ENCODE results near the gene ATXN1. TPM values are rescaled to one million over a fixed set of nuclear protein-coding genes. Genes with fewer than 3 reads are reported as not detected.

Gene ATXN1
- polyA plus RNA-seq, 4 donors = 4.6 to 16.5 (median 5.9) TPM

GRCh38 chr6:16649890-16650289 is 111.4 kb downstream of the ATXN1 start:
- no peaks in the 10 kb centered on the region for H3K9me3 ChIP-seq (ENCODE audit: control insufficient read depth in 2 of 2, insufficient read depth in 1 of 2, low read depth in 1 of 2, low read length in 1 of 2)
- no peaks in the 10 kb centered on the region for H3K4me1 ChIP-seq (ENCODE audit: control insufficient read depth in 3 of 3, insufficient read depth in 2 of 3, low read depth in 1 of 3, low read length in 2 of 3)
- WGBS, 3 donors = 85 to 95% (median 92%) methylated on average over 5 of the region's 5 CpGs
- no peak for DNase-seq
- FAIRE-seq = no peak
- H3K27me3 ChIP-seq (ENCODE audit: control insufficient read depth in 3 of 3, insufficient read depth in 3 of 3, low read length in 3 of 3) = no peaks in the 10 kb centered on the region
- H3K4me3 ChIP-seq (ENCODE audit: low read depth in 1 of 3, low read length in 3 of 3) = no peak overlapping the region
- no peak overlapping the region for H3K27ac ChIP-seq (ENCODE audit: low read depth in 1 of 3, low read length in 2 of 3)
- peaks cover 3 to 22% (median 5%) of the 10 kb centered on the region in 3 donors for H3K36me3 ChIP-seq (ENCODE audit: control insufficient read depth in 3 of 3, insufficient read depth in 2 of 3, low read depth in 1 of 3, low read length in 3 of 3)

- H3K9me3 ChIP-seq (ENCODE audit: control insufficient read depth in 2 of 2, insufficient read depth in 1 of 2, low read depth in 1 of 2, low read length in 1 of 2) = no peaks in the 10 kb centered on the region
- H3K4me1 ChIP-seq (ENCODE audit: control insufficient read depth in 3 of 3, insufficient read depth in 2 of 3, low read depth in 1 of 3, low read length in 2 of 3) = no peaks in the 10 kb centered on the region
- no peak overlapping the region for H3K4me3 ChIP-seq (ENCODE audit: low read depth in 1 of 3, low read length in 3 of 3)
- 75 to 93% (median 92%) methylated on average over 2 of the region's 2 CpGs for WGBS, 3 donors
- no peak for FAIRE-seq
- H3K27me3 ChIP-seq (ENCODE audit: control insufficient read depth in 3 of 3, insufficient read depth in 3 of 3, low read length in 3 of 3) = no peaks in the 10 kb centered on the region
- no peak overlapping the region for H3K27ac ChIP-seq (ENCODE audit: low read depth in 1 of 3, low read length in 2 of 3)
- no peak for DNase-seq
- peaks cover 3 to 25% (median 9%) of the 10 kb centered on the region in 3 donors for H3K36me3 ChIP-seq (ENCODE audit: control insufficient read depth in 3 of 3, insufficient read depth in 2 of 3, low read depth in 1 of 3, low read length in 3 of 3)
Observed at GRCh38 chr6:16649241-16649640, 112.0 kb downstream of the ATXN1 start.

- H3K4me1 ChIP-seq (ENCODE audit: control insufficient read depth in 3 of 3, insufficient read depth in 2 of 3, low read depth in 1 of 3, low read length in 2 of 3) = no peaks in the 10 kb centered on the region
- H3K36me3 ChIP-seq (ENCODE audit: control insufficient read depth in 3 of 3, insufficient read depth in 2 of 3, low read depth in 1 of 3, low read length in 3 of 3) = peaks cover under 1 to 19% (median 5%) of the 10 kb centered on the region in 3 donors
- no peaks in the 10 kb centered on the region for H3K9me3 ChIP-seq (ENCODE audit: control insufficient read depth in 2 of 2, insufficient read depth in 1 of 2, low read depth in 1 of 2, low read length in 1 of 2)
- H3K4me3 ChIP-seq (ENCODE audit: low read depth in 1 of 3, low read length in 3 of 3) = no peak overlapping the region
- H3K27me3 ChIP-seq (ENCODE audit: control insufficient read depth in 3 of 3, insufficient read depth in 3 of 3, low read length in 3 of 3) = no peaks in the 10 kb centered on the region
- DNase-seq (no peak), FAIRE-seq (no peak)
- WGBS, 3 donors = 94 to 97% (median 97%) methylated on average over 5 of the region's 5 CpGs
- H3K27ac ChIP-seq (ENCODE audit: low read depth in 1 of 3, low read length in 2 of 3) = no peak overlapping the region
Observed at GRCh38 chr6:16648003-16648402, 113.3 kb downstream of the ATXN1 start.

GRCh38 chr6:16647422-16647821 is 113.8 kb downstream of the ATXN1 start:
- FAIRE-seq = no peak
- Histone ChIP-seq H3K4me1 (ENCODE audit: control insufficient read depth in 3 of 3, insufficient read depth in 2 of 3, low read depth in 1 of 3, low read length in 2 of 3) (no peaks in the 10 kb centered on the region), H3K27ac (ENCODE audit: low read depth in 1 of 3, low read length in 2 of 3) (no peak overlapping the region), H3K9me3 (ENCODE audit: control insufficient read depth in 2 of 2, insufficient read depth in 1 of 2, low read depth in 1 of 2, low read length in 1 of 2) (no peaks in the 10 kb centered on the region), H3K27me3 (ENCODE audit: control insufficient read depth in 3 of 3, insufficient read depth in 3 of 3, low read length in 3 of 3) (no peaks in the 10 kb centered on the region), H3K4me3 (ENCODE audit: low read depth in 1 of 3, low read length in 3 of 3) (no peak overlapping the region), H3K36me3 (ENCODE audit: control insufficient read depth in 3 of 3, insufficient read depth in 2 of 3, low read depth in 1 of 3, low read length in 3 of 3) (peaks cover 0 to 17% (median 4%) of the 10 kb centered on the region in 3 donors)
- no peak for DNase-seq
- WGBS, 3 donors = 78 to 90% (median 90%) methylated on average over 4 of the region's 4 CpGs

- no peak for DNase-seq
- H3K27me3 ChIP-seq (ENCODE audit: control insufficient read depth in 3 of 3, insufficient read depth in 3 of 3, low read length in 3 of 3) = no peaks in the 10 kb centered on the region
- H3K4me1 ChIP-seq (ENCODE audit: control insufficient read depth in 3 of 3, insufficient read depth in 2 of 3, low read depth in 1 of 3, low read length in 2 of 3) = no peaks in the 10 kb centered on the region
- H3K36me3 ChIP-seq (ENCODE audit: control insufficient read depth in 3 of 3, insufficient read depth in 2 of 3, low read depth in 1 of 3, low read length in 3 of 3) = peaks cover 0 to 14% (median 4%) of the 10 kb centered on the region in 3 donors
- WGBS, 3 donors = 86 to 93% (median 90%) methylated on average over 8 of the region's 8 CpGs
- H3K4me3 ChIP-seq (ENCODE audit: low read depth in 1 of 3, low read length in 3 of 3) = no peak overlapping the region
- FAIRE-seq = no peak
- H3K27ac ChIP-seq (ENCODE audit: low read depth in 1 of 3, low read length in 2 of 3) = no peak overlapping the region
- no peaks in the 10 kb centered on the region for H3K9me3 ChIP-seq (ENCODE audit: control insufficient read depth in 2 of 2, insufficient read depth in 1 of 2, low read depth in 1 of 2, low read length in 1 of 2)
Observed at GRCh38 chr6:16644540-16645250, 116.6 kb downstream of the ATXN1 start.

- Histone ChIP-seq H3K4me1 (ENCODE audit: control insufficient read depth in 3 of 3, insufficient read depth in 2 of 3, low read depth in 1 of 3, low read length in 2 of 3) (peaks cover 0 to 4% (median 0%) of the 10 kb centered on the region in 3 donors), H3K27ac (ENCODE audit: low read depth in 1 of 3, low read length in 2 of 3) (no peak overlapping the region), H3K27me3 (ENCODE audit: control insufficient read depth in 3 of 3, insufficient read depth in 3 of 3, low read length in 3 of 3) (no peaks in the 10 kb centered on the region), H3K9me3 (ENCODE audit: control insufficient read depth in 2 of 2, insufficient read depth in 1 of 2, low read depth in 1 of 2, low read length in 1 of 2) (no peaks in the 10 kb centered on the region), H3K36me3 (ENCODE audit: control insufficient read depth in 3 of 3, insufficient read depth in 2 of 3, low read depth in 1 of 3, low read length in 3 of 3) (peaks cover 0 to 8% (median 4%) of the 10 kb centered on the region in 3 donors), H3K4me3 (ENCODE audit: low read depth in 1 of 3, low read length in 3 of 3) (no peak overlapping the region)
- DNase-seq = no peak
- WGBS, 3 donors = 91 to 93% (median 92%) methylated on average over 10 of the region's 10 CpGs
- FAIRE-seq = no peak
Observed at GRCh38 chr6:16639684-16640480, 121.4 kb downstream of the ATXN1 start.

GRCh38 chr6:16637635-16638034 is 123.6 kb downstream of the ATXN1 start:
- DNase-seq (no peak), FAIRE-seq (no peak)
- peaks cover 0 to 4% (median 0%) of the 10 kb centered on the region in 3 donors for H3K4me1 ChIP-seq (ENCODE audit: control insufficient read depth in 3 of 3, insufficient read depth in 2 of 3, low read depth in 1 of 3, low read length in 2 of 3)
- no peak overlapping the region for H3K27ac ChIP-seq (ENCODE audit: low read depth in 1 of 3, low read length in 2 of 3)
- H3K36me3 ChIP-seq (ENCODE audit: control insufficient read depth in 3 of 3, insufficient read depth in 2 of 3, low read depth in 1 of 3, low read length in 3 of 3) = peaks cover 0 to 5% (median 0%) of the 10 kb centered on the region in 3 donors
- H3K27me3 ChIP-seq (ENCODE audit: control insufficient read depth in 3 of 3, insufficient read depth in 3 of 3, low read length in 3 of 3) = no peaks in the 10 kb centered on the region
- H3K9me3 ChIP-seq (ENCODE audit: control insufficient read depth in 2 of 2, insufficient read depth in 1 of 2, low read depth in 1 of 2, low read length in 1 of 2) = no peaks in the 10 kb centered on the region
- 80 to 93% (median 80%) methylated on average over 5 of the region's 5 CpGs for WGBS, 3 donors
- H3K4me3 ChIP-seq (ENCODE audit: low read depth in 1 of 3, low read length in 3 of 3) = no peak overlapping the region

GRCh38 chr6:16635810-16636602 is 125.3 kb downstream of the ATXN1 start:
- WGBS, 3 donors = 73 to 92% (median 76%) methylated on average over 14 of the region's 14 CpGs
- H3K9me3 ChIP-seq (ENCODE audit: control insufficient read depth in 2 of 2, insufficient read depth in 1 of 2, low read depth in 1 of 2, low read length in 1 of 2) = no peaks in the 10 kb centered on the region
- no peaks in the 10 kb centered on the region for H3K27me3 ChIP-seq (ENCODE audit: control insufficient read depth in 3 of 3, insufficient read depth in 3 of 3, low read length in 3 of 3)
- peaks cover 0 to 4% (median 0%) of the 10 kb centered on the region in 3 donors for H3K4me1 ChIP-seq (ENCODE audit: control insufficient read depth in 3 of 3, insufficient read depth in 2 of 3, low read depth in 1 of 3, low read length in 2 of 3)
- no peak for DNase-seq
- FAIRE-seq = no peak
- H3K36me3 ChIP-seq (ENCODE audit: control insufficient read depth in 3 of 3, insufficient read depth in 2 of 3, low read depth in 1 of 3, low read length in 3 of 3) = peaks cover 0 to 3% (median 0%) of the 10 kb centered on the region in 3 donors
- no peak overlapping the region for H3K4me3 ChIP-seq (ENCODE audit: low read depth in 1 of 3, low read length in 3 of 3)
- H3K27ac ChIP-seq (ENCODE audit: low read depth in 1 of 3, low read length in 2 of 3) = peak overlapping the region in 1 of 3 donors; percentile 31

Data from small intestine (tissue), 7 donors.